DMS153 treated with DMSO at 0.1 percent for 48 hours (cell line): Measurements from ENCODE around the gene LRP6.

ENCODE experiments used
- DNase-seq: peaks from one replicate; lab custom pipeline; 2025; ENCODE audit not compliant: unreplicated experiment; lab: John Stamatoyannopoulos, UW

Gene LRP6

GRCh38 chr12:12083688-12084087, 183.2 kb downstream of the LRP6 start:
- DNase-seq: no peak

DNA sequence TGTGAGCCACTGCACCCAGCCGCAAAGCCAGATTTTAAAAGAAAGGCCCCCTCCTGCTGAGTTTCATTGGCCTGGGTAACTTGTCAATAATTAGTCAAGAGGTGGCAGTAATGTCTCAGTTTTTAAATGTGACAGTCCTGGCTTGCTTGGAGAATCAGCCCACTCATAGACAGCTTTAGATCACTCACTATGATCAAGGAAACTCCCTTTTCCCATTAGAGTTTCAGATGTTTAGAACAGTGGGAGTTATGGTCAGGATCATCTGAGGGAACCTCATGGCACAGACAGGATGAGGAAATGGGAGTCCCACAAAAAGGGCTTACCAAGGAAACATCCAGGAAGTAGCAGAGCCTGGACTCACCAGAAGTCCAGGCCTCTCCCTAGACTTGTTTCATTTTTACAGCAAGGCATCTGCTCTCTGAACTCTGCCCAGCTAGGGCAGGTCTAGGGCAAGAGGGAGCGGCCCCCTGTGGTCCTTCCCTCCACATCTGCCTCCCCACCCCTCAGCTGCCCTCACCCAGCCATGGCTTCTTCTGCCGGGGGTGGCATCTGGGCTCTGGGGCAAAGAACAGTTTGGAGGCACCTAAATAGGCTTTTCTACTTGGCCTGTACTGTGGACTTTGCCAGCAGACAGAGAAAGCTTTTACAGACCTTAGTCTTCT, 184.9 kb downstream of the LRP6 start:
- DNase-seq: peak; percentile 54

DNA sequence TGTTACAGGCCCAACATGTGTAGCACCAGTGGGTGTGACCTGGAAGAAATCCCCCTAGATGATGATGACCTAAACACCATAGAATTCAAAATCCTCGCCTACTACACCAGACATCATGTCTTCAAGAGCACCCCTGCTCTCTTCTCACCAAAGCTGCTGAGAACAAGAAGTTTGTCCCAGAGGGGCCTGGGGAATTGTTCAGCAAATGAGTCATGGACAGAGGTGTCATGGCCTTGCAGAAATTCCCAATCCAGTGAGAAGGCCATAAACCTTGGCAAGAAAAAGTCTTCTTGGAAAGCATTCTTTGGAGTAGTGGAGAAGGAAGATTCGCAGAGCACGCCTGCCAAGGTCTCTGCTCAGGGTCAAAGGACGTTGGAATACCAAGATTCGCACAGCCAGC, 187.6 kb downstream of the LRP6 start:
- DNase-seq: no peak

GRCh38 chr12:12072064-12072760, 194.6 kb downstream of the LRP6 start:
- DNase-seq: no peak

DNA sequence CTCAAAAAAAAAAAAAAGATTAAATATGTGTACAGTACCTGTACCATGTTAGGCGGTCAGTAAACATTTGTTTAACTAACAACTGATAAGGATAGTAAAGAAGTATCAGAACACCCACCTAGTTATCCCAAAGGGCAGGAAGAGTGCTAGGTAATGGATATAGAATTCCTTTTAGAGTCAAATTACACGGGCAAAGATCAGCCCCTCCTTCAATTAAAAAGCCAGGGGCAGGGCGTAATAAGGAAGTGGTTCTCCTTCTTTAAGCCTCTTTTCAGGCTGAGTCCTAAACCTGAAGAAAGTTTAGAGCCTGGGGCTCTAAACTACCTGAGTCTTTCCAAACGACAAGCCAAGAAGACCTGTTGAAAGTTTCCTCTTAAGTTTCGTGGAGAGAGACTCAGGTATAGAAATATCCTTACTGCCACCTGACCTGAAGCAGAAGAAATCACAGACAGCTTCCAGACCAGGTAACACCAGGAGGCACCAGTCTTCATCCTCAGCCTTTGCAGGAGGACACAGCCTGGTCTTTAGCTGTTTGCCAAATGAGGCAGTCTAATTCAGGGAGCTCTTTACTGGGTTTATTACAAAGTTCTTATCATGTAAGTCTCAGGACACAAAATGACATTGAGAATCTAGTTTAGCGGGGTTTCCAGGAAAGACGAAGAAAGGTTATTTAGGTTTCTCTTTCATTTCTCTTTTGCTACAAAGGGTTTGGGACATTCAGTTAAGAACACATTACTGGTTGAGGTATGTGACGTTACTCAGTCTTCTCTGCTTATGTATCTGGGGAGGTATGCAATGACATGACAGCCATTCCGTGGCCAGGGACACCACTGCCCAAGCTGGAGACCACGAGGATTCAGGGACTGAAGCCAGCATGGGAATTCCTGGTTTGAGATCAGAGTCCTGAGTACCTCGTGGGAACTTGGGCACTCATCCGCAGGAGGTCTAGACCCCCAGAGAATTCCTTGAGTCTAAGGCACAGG, 195.9 kb downstream of the LRP6 start, which contains the start of gene BCL2L14:
TSS of gene BCL2L14 (plus strand) at position 266 of the 983 bp plus-strand sequence. CDS start 8,367 bp downstream, outside the sequence.
- no peak for DNase-seq

DNA sequence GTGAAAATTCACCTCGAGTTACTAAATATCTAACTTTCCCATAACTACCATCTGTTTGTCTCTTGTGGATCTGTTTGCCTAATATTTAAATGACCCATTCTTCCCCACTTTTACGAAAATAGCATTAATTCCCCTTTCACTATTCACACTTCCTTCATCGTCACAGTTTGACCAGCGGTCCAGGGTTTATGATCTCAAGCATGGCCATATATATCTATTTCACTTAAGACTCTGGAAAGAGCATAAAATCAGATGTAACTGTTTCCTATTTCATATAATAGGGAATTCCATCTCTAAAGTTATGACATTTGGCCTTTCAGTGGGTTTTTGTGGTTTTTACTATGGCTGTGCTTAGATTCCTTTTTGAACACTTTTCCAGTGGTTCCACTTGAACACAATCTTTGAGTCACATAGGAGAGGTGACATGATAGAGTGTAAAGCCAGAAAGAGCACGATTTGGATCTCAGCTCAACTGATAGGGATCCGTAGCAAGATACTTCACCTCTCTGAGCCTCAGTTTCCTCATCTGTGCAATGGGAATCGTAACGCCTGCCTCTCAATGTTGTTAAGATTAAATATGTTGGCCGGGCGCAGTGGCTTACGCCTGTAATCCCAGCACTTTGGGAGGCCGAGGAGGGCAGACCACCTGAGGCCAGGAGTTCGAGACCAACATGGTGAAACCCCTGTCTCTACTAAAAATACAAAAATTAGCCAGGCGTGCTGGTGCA, 196.9 kb downstream of the LRP6 start:
- no peak for DNase-seq

DNA sequence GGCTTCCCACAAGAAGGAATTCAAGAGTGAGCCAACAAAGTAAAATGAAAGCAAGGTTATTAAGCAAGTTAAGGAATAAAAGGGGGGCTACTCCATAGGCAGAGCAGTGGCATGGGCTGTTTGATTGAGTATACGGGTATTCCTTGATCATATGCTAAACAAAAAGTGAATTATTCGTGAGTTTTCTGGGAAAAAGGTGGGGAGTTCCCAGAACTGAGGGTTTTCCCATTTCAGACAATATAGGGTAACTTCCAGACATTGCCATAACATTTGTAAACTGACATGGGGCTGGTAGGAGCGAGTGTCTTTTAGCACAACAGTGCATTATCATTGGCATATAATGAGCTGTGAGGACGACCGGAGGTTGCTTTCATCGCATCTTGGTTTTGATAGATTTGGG, 198.1 kb downstream of the LRP6 start:
- no peak for DNase-seq
